Ishikawa (cell line): ENCODE results near the gene ZBTB8A.

Source experiments
- EP300 ChIP-seq: IDR thresholded peaks from 2 replicates; pipeline ENCODE4 v1.6.1; 2012; ENCODE audit warnings: borderline replicate concordance
- TEAD4 ChIP-seq: IDR thresholded peaks from 2 replicates; pipeline ENCODE4 v1.6.1; 2012
- YY1 ChIP-seq: IDR thresholded peaks from 2 replicates; pipeline ENCODE4 v1.6.1; 2012; ENCODE audit warnings: low read depth
- TF ChIP-seq, protein P1 (sequence below): IDR thresholded peaks from 2 replicates; pipeline ENCODE4 v1.6.1; 2012; ENCODE audit warnings: low read depth, mild to moderate bottlenecking
- TF ChIP-seq, protein P2 (sequence below): IDR thresholded peaks from 2 replicates; pipeline ENCODE4 v1.6.1; 2012

DNA sequence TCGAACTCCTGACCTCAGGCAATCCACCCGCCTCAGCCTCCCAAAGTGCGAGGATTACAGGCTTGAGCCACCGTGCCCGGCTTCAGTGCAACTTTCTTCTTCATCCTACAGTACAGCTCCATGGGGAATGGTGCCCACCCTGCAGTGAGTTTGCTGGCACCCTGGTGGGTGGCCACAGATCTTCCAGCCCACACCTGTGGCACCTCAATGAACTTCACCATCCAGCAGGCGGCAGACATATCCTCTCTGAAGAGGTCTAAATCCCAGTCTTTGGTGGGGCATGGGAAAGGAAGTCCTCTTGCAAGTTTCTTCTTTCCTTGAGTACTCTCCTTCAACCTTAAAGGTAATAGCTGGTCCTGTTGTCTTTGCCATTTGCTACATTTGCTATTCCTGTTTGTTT is 18.1 kb upstream of the ZBTB8A start:
- TF ChIP-seq EP300 (no peak), YY1 (no peak), TEAD4 (no peak)
- TF ChIP-seq, protein P1, sequence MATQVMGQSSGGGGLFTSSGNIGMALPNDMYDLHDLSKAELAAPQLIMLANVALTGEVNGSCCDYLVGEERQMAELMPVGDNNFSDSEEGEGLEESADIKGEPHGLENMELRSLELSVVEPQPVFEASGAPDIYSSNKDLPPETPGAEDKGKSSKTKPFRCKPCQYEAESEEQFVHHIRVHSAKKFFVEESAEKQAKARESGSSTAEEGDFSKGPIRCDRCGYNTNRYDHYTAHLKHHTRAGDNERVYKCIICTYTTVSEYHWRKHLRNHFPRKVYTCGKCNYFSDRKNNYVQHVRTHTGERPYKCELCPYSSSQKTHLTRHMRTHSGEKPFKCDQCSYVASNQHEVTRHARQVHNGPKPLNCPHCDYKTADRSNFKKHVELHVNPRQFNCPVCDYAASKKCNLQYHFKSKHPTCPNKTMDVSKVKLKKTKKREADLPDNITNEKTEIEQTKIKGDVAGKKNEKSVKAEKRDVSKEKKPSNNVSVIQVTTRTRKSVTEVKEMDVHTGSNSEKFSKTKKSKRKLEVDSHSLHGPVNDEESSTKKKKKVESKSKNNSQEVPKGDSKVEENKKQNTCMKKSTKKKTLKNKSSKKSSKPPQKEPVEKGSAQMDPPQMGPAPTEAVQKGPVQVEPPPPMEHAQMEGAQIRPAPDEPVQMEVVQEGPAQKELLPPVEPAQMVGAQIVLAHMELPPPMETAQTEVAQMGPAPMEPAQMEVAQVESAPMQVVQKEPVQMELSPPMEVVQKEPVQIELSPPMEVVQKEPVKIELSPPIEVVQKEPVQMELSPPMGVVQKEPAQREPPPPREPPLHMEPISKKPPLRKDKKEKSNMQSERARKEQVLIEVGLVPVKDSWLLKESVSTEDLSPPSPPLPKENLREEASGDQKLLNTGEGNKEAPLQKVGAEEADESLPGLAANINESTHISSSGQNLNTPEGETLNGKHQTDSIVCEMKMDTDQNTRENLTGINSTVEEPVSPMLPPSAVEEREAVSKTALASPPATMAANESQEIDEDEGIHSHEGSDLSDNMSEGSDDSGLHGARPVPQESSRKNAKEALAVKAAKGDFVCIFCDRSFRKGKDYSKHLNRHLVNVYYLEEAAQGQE = no peak
- TF ChIP-seq, protein P2, sequence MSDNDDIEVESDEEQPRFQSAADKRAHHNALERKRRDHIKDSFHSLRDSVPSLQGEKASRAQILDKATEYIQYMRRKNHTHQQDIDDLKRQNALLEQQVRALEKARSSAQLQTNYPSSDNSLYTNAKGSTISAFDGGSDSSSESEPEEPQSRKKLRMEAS = no peak
